Measurements from ENCODE around the gene PPP2R5D. TPM values are rescaled to one million over a fixed set of nuclear protein-coding genes. Genes with fewer than 3 reads are reported as not detected.

The PPP2R5D gene
- total RNA-seq, 4 donors from 2014 or later: 38.0 to 87.5 (median 52.9) TPM

GRCh38 chr6:43032326-43032725 is 48.0 kb downstream of the PPP2R5D start:
- Histone ChIP-seq H3K36me3 (peaks cover 0 to 30% (median 14%) of the 10 kb centered on the region in 4 donors), H3K27ac (no peak overlapping the region), H3K4me3 (no peak overlapping the region), H3K27me3 (no peaks in the 10 kb centered on the region), H3K9me3 (no peaks in the 10 kb centered on the region), H3K4me1 (no peaks in the 10 kb centered on the region)
- WGBS, 2 donors (ENCODE audit: low coverage in 1 of 2): 87 to 94% methylated on average over 3 to 4 of the region's 4 CpGs
- TF ChIP-seq POLR2AphosphoS5 (IDR thresholded peaks at IDR 0.05) (no peak), CTCF (IDR thresholded peaks at IDR 0.05) (no peak), POLR2A (IDR thresholded peaks at IDR 0.05) (no peak), EP300 (IDR thresholded peaks at IDR 0.05; ENCODE audit: low read depth) (no peak)
- in situ Hi-C loops (cut with MboI; ENCODE audit: low pct_ligation_motif_present in 1 of 4, low pct_unique_long_range_greater_than_20kb in 1 of 4, low sequenced_read_pairs in 3 of 4): no loop called here
- intact Hi-C loops (cut with DNase I; ENCODE audit: low total_unique reads): no loop called here
- DNase-seq: no peak

GRCh38 chr6:43033496-43034189 is 49.3 kb downstream of the PPP2R5D start:
- H3K4me3 ChIP-seq: no peak overlapping the region
- H3K27ac ChIP-seq: no peak overlapping the region
- in situ Hi-C loops (cut with MboI; ENCODE audit: low pct_ligation_motif_present in 1 of 4, low pct_unique_long_range_greater_than_20kb in 1 of 4, low sequenced_read_pairs in 3 of 4): no loop called here
- H3K27me3 ChIP-seq: no peaks in the 10 kb centered on the region
- H3K9me3 ChIP-seq: no peaks in the 10 kb centered on the region
- intact Hi-C loops (cut with DNase I; ENCODE audit: low total_unique reads): no loop called here
- TF ChIP-seq EP300 (IDR thresholded peaks at IDR 0.05; ENCODE audit: low read depth) (no peak), POLR2A (IDR thresholded peaks at IDR 0.05) (no peak), CTCF (IDR thresholded peaks at IDR 0.05) (no peak), POLR2AphosphoS5 (IDR thresholded peaks at IDR 0.05) (no peak)
- WGBS, 2 donors (ENCODE audit: low coverage in 1 of 2): 81 to 95% methylated on average over 2 of the region's 2 CpGs
- H3K36me3 ChIP-seq: peaks cover 0 to 29% (median 8%) of the 10 kb centered on the region in 4 donors
- no peak for DNase-seq
- no peaks in the 10 kb centered on the region for H3K4me1 ChIP-seq

- WGBS, 2 donors (ENCODE audit: low coverage in 1 of 2): 87 to 100% methylated on average over 1 to 2 of the region's 2 CpGs
- in situ Hi-C loops (cut with MboI; ENCODE audit: low pct_ligation_motif_present in 1 of 4, low pct_unique_long_range_greater_than_20kb in 1 of 4, low sequenced_read_pairs in 3 of 4) (no loop called here), intact Hi-C loops (cut with DNase I; ENCODE audit: low total_unique reads) (no loop called here)
- Histone ChIP-seq H3K36me3 (peaks cover 0 to 24% (median 6%) of the 10 kb centered on the region in 4 donors), H3K4me3 (no peak overlapping the region), H3K27me3 (no peaks in the 10 kb centered on the region), H3K4me1 (no peaks in the 10 kb centered on the region), H3K9me3 (no peaks in the 10 kb centered on the region), H3K27ac (no peak overlapping the region)
- TF ChIP-seq EP300 (IDR thresholded peaks at IDR 0.05; ENCODE audit: low read depth) (no peak), CTCF (IDR thresholded peaks at IDR 0.05) (no peak), POLR2AphosphoS5 (IDR thresholded peaks at IDR 0.05) (no peak)
- no peak for DNase-seq
Observed at GRCh38 chr6:43034190-43034525, 49.8 kb downstream of the PPP2R5D start.

GRCh38 chr6:43035495-43036194 is 51.3 kb downstream of the PPP2R5D start:
- Histone ChIP-seq H3K9me3 (no peaks in the 10 kb centered on the region), H3K4me1 (no peaks in the 10 kb centered on the region), H3K36me3 (peaks cover 0 to 13% (median 2%) of the 10 kb centered on the region in 4 donors), H3K4me3 (no peak overlapping the region), H3K27me3 (no peaks in the 10 kb centered on the region), H3K27ac (no peak overlapping the region)
- in situ Hi-C loops (cut with MboI; ENCODE audit: low pct_ligation_motif_present in 1 of 4, low pct_unique_long_range_greater_than_20kb in 1 of 4, low sequenced_read_pairs in 3 of 4) (no loop called here), intact Hi-C loops (cut with DNase I; ENCODE audit: low total_unique reads) (no loop called here)
- DNase-seq: no peak
- TF ChIP-seq CTCF (IDR thresholded peaks at IDR 0.05): no peak
- TF ChIP-seq POLR2AphosphoS5 (IDR thresholded peaks at IDR 0.05): no peak
- no peak for TF ChIP-seq EP300 (IDR thresholded peaks at IDR 0.05; ENCODE audit: low read depth)
- TF ChIP-seq POLR2A (IDR thresholded peaks at IDR 0.05): no peak
- 71% methylated on average over 4 of the region's 4 CpGs; no CpG with 5 or more reads in 1 of the 2 donors for WGBS, 2 donors (ENCODE audit: low coverage in 1 of 2)
